Cardiac atrium fibroblast (primary cell): ENCODE data around the gene ATP8B2. TPM values are rescaled to one million over a fixed set of nuclear protein-coding genes. Genes with fewer than 3 reads are reported as not detected.

Experiments
- total RNA-seq: library from RNA; depleted of rRNA; stranded (reverse); fragments of >200 nt; gene quantifications from 2 replicates; pipeline ENCODE4 v1.2.3, GENCODE V29; 2015

The ATP8B2 gene, protein sequence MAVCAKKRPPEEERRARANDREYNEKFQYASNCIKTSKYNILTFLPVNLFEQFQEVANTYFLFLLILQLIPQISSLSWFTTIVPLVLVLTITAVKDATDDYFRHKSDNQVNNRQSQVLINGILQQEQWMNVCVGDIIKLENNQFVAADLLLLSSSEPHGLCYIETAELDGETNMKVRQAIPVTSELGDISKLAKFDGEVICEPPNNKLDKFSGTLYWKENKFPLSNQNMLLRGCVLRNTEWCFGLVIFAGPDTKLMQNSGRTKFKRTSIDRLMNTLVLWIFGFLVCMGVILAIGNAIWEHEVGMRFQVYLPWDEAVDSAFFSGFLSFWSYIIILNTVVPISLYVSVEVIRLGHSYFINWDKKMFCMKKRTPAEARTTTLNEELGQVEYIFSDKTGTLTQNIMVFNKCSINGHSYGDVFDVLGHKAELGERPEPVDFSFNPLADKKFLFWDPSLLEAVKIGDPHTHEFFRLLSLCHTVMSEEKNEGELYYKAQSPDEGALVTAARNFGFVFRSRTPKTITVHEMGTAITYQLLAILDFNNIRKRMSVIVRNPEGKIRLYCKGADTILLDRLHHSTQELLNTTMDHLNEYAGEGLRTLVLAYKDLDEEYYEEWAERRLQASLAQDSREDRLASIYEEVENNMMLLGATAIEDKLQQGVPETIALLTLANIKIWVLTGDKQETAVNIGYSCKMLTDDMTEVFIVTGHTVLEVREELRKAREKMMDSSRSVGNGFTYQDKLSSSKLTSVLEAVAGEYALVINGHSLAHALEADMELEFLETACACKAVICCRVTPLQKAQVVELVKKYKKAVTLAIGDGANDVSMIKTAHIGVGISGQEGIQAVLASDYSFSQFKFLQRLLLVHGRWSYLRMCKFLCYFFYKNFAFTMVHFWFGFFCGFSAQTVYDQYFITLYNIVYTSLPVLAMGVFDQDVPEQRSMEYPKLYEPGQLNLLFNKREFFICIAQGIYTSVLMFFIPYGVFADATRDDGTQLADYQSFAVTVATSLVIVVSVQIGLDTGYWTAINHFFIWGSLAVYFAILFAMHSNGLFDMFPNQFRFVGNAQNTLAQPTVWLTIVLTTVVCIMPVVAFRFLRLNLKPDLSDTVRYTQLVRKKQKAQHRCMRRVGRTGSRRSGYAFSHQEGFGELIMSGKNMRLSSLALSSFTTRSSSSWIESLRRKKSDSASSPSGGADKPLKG
- total RNA-seq = 64.4 and 93.8 TPM in 2 replicates

DNA sequence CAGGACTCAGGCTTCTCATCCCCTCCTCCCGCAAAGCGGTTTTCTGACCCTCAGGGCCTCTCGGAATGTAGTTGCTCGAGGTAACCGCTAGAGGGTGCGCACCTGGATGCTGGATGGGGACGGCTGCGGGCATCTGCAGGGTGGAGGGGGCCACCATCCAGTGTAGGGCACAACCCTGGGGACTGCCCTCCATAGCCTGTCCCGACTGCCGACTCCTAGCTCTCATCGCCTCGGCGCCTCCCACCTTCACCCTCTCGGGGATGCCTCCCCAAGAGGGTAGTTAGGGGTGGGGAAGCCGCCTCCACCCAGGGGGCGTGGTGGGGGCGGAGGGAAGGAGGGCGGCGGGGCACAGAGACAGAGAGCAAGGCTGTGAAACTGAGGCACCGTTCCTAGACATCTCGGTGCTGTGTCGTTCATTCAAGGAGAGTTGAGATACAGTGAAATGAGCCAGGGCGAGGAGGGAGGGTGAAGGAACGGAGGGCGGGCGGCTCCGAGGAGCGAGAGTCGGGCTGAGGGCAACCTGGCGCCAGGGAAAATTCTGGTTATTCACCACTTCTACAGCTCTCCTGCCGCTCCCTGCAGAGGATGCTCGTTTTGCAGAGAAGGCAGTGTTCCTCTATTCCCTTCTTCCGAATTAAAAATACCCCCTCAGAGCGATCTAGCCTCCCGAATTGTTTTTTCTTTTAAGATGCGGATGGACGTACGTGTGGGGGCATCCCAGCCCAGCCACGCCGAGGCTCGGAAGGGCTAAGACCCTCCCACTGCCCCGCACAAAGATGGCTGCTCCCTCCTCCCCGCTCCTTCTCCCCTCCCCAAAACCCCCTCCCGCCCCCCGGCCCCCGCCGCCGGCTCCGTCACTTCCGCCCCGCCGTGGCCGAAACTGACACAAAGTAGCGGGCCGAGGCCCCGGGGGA lies at the start of gene ATP8B2:
ATP8B2 (plus strand) TSS at position 857 of the 914 bp plus-strand sequence. CDS start 2,617 bp downstream, outside the sequence.

DNA sequence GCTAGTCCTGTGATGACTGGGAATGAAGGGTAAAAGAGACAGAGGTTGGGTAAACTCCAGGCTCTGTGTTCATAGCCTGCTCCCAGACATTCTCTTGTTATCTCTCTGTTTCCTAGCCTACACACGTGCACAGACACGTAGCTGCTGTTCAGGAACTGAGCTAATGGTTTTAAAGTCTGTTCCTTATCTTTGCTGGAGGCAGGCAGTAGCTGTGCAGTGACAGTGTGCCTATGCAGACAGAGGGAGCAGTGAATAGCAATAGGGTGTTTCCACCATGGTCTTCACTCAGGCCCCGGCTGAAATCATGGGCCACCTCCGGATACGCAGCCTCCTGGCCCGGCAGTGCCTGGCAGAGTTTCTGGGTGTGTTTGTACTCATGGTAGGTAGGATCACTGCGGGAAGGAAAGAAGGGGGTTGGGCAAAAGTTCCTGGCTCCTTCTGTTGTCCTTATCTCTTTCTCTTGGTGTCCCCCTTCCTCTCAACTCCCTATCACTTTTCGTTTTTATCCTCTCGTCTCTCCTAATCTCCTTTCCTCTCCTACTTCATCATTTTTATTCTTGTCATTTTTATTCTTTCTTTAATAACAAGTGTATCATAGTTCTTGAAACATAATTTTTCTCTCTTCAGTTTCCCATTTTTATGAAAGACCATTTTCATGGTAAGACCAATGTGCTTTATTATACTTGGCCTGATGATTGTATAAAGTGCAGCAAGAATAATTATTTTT lies 4.3 kb upstream of the ATP8B2 start, which contains the start of gene AQP10:
AQP10 (plus strand) TSS at position 212 of the 727 bp plus-strand sequence; CDS start at position 275, 63 bp downstream.

Other genes with a start within 250 kb of the ATP8B2 start
- not detected in 2 replicates for gene NUP210L, start 170.5 kb upstream of the ATP8B2 start, total RNA-seq
- gene TPM3, start 133.4 kb upstream of the ATP8B2 start, total RNA-seq = 447 and 499 TPM in 2 replicates
- not detected in 2 replicates for gene CFAP141, start 119.2 kb upstream of the ATP8B2 start, total RNA-seq
- gene UBAP2L, start 104.6 kb upstream of the ATP8B2 start, total RNA-seq = 76.2 and 78.2 TPM in 2 replicates
- gene HAX1, start 52.9 kb upstream of the ATP8B2 start, total RNA-seq = 112 and 131 TPM in 2 replicates
- not detected in 2 replicates for gene AQP10, start 4.4 kb upstream of the ATP8B2 start, total RNA-seq
- gene IL6R, start 79.8 kb downstream of the ATP8B2 start, total RNA-seq = 5.6 and 7.5 TPM in 2 replicates
- 0.54 TPM in 1 of 2 replicates, not detected in the other for gene TDRD10, start 176.7 kb downstream of the ATP8B2 start, total RNA-seq
- 0.97 and 4.3 TPM in 2 replicates for gene SHE, start 176.9 kb downstream of the ATP8B2 start, total RNA-seq
- 30.6 and 35.7 TPM in 2 replicates for gene UBE2Q1, start 233.1 kb downstream of the ATP8B2 start, total RNA-seq
- not detected in 2 replicates for gene CHRNB2, start 242.3 kb downstream of the ATP8B2 start, total RNA-seq